Measurements from ENCODE around the gene CASP10. TPM values are rescaled to one million over a fixed set of nuclear protein-coding genes. Genes with fewer than 3 reads are reported as not detected.
"Not testable (repeated sequence)": the region's sequence is repeated elsewhere in the genome, so short reads cannot be mapped to it uniquely, and the experiment has no call there.

CASP10 gene
- total RNA-seq, 4 donors from 2014 or later: 13.5 to 47.0 (median 15.3) TPM

DNA sequence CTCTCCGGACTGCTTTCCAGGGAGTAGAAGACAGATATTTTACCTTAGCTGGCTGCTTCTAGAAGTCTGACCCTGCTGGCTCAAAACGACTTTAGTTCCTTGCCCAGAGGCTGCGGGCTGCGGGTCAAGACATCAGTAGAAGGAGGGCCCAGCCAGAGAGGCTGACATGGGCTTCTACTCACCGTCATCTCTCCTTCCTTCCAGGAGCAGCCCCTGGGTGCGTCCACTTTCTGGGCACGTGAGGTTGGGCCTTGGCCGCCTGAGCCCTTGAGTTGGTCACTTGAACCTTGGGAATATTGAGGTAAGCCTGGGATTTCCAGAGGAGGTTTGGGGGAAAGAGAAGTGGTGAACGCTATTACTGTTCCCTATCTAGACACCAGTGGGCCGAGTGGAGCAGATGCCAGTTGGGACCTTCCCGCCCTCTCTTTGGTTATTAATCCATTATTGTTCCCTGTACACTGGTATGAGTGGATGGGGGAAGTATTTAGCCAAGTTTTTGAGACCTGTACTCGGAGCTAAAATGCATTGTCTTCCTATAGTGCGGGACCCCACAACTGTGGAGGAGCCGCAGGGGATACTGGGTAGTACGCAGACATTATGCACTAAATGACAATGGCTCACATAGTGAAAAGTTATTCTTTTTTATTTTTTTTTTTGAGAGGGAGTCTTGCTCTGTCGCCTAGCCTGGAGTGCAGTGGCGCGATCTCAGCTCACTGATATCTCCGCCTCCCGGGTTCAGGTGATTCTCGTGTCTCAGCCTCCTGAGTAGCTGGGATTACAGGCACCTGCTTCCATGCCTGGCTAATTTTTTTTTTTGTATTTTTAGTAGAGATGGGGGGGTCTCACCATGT lies 51.1 kb downstream of the CASP10 start:
- TF ChIP-seq, protein P1, sequence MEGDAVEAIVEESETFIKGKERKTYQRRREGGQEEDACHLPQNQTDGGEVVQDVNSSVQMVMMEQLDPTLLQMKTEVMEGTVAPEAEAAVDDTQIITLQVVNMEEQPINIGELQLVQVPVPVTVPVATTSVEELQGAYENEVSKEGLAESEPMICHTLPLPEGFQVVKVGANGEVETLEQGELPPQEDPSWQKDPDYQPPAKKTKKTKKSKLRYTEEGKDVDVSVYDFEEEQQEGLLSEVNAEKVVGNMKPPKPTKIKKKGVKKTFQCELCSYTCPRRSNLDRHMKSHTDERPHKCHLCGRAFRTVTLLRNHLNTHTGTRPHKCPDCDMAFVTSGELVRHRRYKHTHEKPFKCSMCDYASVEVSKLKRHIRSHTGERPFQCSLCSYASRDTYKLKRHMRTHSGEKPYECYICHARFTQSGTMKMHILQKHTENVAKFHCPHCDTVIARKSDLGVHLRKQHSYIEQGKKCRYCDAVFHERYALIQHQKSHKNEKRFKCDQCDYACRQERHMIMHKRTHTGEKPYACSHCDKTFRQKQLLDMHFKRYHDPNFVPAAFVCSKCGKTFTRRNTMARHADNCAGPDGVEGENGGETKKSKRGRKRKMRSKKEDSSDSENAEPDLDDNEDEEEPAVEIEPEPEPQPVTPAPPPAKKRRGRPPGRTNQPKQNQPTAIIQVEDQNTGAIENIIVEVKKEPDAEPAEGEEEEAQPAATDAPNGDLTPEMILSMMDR (IDR thresholded peaks at IDR 0.05): no peak
- ATAC-seq (ENCODE audit: low FRiP score) (no peak), DNase-seq (ENCODE audit: low spot score) (no peak)

DNA sequence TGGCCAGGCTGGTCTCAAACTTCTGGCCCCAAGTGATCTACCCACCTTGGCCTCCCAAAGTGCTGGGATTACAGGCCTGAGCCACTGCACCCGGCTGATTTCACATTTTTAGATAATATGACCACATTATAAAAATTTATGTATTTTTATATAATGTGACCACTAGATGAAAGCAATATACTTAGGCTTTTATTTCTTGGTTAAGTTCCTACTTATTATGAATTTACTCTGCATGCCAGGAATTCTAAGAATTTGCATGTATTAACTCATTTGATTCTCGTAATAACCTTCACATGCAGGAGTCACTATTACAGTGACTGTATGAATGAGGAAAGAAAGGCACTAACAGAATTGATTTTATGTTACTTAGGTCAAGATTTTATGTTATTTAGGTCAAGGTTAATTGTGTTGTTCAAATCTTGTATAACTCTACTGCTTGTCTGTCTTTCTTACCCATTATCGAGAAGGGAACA lies 51.8 kb downstream of the CASP10 start:
- DNase-seq (ENCODE audit: low spot score) (no peak), ATAC-seq (ENCODE audit: low FRiP score) (no peak)
- TF ChIP-seq, protein P1 (IDR thresholded peaks at IDR 0.05): no peak

DNA sequence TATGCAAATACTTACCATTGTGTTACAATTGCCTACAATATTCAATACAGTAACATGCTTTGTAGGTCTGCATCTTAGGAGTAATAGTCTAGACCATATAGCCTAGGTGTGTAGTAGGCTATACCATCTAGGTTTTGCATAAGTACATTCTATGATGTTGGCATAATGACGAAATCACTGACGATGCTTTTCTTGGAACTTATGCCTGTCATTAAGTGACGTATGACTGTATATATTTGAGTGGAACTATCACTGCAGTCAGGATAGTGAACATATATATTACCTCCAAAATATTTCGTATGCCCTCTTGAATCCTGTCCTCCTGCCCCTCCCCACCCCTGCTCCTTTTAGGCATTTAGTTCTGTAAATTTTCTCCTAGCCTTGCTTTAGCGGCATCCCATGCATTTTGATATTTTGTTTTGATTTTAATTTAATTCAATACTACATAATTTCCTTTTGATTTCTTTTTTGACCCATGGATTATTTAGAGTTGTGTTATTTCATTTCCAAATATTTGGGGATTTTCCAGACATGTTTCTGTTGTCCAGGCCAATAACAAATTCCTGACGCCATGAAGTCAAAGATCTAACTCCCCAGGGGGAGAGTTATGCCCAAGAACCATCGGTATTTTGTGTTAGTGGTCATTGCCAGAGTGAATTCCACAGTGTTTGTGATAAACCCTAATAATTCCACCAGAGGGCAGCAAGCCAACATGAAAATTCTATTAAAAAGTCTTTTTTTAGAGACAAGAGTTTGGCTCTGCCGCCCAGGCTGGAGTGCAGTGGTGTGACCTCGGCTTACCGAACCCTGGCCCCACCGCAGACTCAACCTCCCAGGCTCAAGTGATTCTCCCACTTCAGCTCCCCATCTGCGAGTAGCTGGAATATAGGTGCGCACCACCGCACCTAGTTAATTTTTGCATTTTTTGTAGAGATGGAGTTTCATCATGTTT lies 53.2 kb downstream of the CASP10 start:
- TF ChIP-seq, protein P1 (IDR thresholded peaks at IDR 0.05): no peak
- DNase-seq (ENCODE audit: low spot score) (no peak), ATAC-seq (ENCODE audit: low FRiP score) (peak; percentile 33)

DNA sequence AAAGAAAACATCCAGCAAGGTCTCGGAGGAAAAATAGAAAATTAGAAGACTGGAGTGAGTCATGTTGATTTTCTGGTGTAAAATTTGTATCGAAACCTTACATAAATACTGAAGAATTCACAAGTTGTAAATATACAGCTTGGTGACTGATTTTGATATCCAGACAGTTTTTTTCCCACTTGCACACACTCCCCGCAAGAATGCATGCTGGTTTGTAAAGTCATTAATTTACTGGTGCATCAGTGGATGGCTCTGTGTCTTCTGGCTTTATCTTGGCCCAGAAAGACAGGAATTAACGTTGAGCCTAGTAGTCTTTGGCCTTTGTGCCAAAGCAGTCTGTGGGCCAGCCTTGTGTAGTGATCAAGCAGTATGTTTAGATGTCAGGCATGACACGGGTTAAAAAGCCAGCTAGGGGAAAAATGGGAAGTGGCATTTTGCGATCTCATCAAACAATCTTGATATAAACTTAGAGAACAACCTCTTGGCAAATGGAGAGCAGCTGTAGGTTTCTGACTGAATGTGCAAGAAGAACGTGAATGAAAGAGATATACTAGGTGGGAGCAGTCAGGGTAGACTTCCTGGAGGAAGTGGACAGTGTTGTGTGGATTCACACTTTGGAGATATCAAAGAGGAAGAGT lies 54.7 kb downstream of the CASP10 start:
- TF ChIP-seq, protein P1 (IDR thresholded peaks at IDR 0.05): no peak
- no peak for ATAC-seq (ENCODE audit: low FRiP score)

DNA sequence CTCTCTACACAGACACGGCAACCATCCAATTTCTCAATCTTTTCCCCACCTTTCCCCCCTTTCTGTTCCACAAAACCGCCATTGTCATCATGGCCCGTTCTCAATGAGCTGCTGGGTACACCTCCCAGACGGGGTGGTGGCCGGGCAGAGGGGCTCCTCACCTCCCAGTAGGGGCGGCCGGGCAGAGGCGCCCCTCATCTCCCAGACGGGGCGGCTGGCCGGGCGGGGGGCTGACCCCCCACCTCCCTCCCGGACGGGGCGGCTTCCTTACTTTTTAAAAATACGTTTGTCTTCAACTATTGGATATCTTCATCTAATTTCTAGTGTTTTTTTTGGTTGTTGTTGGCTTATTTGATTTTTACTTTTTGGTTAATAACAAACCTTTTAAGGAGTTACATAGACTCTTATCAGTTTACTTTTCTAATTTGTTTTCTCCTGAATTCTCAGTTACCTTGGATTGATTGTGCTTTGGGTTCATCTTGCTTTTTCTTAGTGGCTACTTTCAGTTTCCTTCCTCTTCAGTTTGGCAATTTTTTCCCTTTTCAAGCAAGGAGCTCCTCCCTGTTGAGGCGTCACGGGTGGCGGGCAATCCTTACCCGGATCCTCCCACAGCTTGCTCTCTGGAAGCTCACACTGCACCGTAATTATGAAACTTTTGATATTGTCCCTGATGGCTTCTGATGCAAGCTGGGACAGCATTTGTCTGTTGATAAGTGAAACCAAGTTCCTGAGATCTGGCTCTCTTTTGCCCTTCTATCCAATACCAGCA lies 56.4 kb downstream of the CASP10 start:
- DNase-seq (ENCODE audit: low spot score): not testable (repeated sequence)
- peak; percentile 84 for ATAC-seq (ENCODE audit: low FRiP score)

More for the DNA sequence above, 54.7 kb downstream of the CASP10 start:
- DNase-seq (ENCODE audit: low spot score): no peak

DNA sequence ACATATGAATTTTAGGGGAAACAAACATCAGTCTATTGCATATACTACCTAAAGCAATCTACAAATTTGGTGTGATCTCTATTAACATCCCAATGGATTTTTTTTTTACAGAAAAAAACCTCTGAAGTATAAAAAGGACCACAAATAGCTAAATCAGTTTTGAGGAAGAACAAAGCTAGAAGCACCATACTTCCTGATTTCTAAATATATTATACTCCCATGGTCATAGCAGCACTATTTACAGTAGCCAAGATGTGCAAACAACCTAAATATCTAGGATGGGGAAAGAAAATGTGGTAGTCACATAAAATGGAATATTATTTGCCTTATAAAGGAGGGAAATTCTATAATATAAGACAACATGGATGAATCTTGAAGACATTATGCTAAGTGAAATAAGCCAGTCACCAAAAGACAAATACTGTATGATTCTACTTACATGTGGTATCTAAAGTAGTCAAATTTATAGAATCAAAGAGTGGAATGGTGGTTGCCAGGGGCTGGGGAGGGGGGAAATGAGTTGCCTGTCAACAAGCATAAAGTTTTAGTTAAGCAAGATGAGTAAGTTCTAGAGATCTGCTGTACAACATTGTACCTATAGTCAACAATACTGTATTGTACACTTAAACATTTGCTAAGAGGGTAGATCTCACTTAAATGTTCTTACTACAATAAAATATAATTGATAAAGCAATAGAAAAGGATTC lies 59.8 kb downstream of the CASP10 start:
- TF ChIP-seq, protein P1 (IDR thresholded peaks at IDR 0.05): no peak
- ATAC-seq (ENCODE audit: low FRiP score) (no peak), DNase-seq (ENCODE audit: low spot score) (no peak)
